ENCODE data around the gene PAN2. TPM values are rescaled to one million over a fixed set of nuclear protein-coding genes. Genes with fewer than 3 reads are reported as not detected.
"Not testable (repeated sequence)": the region's sequence is repeated elsewhere in the genome, so short reads cannot be mapped to it uniquely, and the experiment has no call there.

PAN2 gene
- total and polyA plus RNA-seq, 4 donors: 41.0 to 74.9 (median 64.6) TPM

GRCh38 chr12:56346675-56347074, 12.9 kb upstream of the PAN2 start:
- Histone ChIP-seq H3K36me3 (ENCODE audit: control insufficient read depth, insufficient read depth, low read length) (peaks cover 77% of the 10 kb centered on the region), H3K27ac (ENCODE audit: low read depth, low read length) (no peak overlapping the region), H3K9me3 (ENCODE audit: control insufficient read depth, insufficient read depth, low read length) (no peaks in the 10 kb centered on the region), H3K4me1 (ENCODE audit: control insufficient read depth, insufficient read depth, low read length) (no peaks in the 10 kb centered on the region), H3K4me3 (ENCODE audit: low read depth, low read length) (no peak overlapping the region), H3K27me3 (ENCODE audit: control insufficient read depth, insufficient read depth, low read length) (no peaks in the 10 kb centered on the region)
- no peak for DNase-seq (ENCODE audit: low read depth in 4 of 6, low spot score in 6 of 6)
- WGBS (ENCODE audit: insufficient coverage): 72% methylated on average over 7 of the region's 7 CpGs

DNA sequence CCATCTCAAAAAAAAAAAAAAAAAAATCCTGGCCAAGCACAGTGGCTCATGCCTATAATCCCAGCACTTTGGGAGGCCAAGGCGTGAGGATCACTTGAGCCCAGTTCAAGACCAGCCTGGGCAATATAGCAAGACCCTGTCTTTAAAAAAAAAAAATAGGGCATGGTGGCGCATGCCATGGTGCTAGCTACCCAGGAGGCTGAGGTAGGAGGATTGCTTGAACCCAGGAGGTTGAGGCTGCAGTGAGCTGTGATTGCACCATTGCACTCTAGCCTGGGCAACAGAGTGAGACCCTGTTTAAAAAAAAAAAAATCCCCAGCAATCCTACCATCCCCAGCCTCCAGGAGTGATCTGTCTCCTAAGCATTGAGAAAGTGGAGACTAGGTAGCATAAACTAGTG, 8.5 kb upstream of the PAN2 start:
- 100% methylated on average over 1 of the region's 2 CpGs for whole genome bisulfite sequencing (ENCODE audit: insufficient coverage)
- H3K9me3 ChIP-seq (ENCODE audit: control insufficient read depth, insufficient read depth, low read length); H3K27me3 ChIP-seq (ENCODE audit: control insufficient read depth, insufficient read depth, low read length); H3K4me1 ChIP-seq (ENCODE audit: control insufficient read depth, insufficient read depth, low read length); DNase-seq (ENCODE audit: low read depth in 4 of 6, low spot score in 6 of 6); H3K4me3 ChIP-seq (ENCODE audit: low read depth, low read length); H3K27ac ChIP-seq (ENCODE audit: low read depth, low read length): not testable (repeated sequence)
- peaks cover 38% of the 10 kb centered on the region for H3K36me3 ChIP-seq (ENCODE audit: control insufficient read depth, insufficient read depth, low read length)

DNA sequence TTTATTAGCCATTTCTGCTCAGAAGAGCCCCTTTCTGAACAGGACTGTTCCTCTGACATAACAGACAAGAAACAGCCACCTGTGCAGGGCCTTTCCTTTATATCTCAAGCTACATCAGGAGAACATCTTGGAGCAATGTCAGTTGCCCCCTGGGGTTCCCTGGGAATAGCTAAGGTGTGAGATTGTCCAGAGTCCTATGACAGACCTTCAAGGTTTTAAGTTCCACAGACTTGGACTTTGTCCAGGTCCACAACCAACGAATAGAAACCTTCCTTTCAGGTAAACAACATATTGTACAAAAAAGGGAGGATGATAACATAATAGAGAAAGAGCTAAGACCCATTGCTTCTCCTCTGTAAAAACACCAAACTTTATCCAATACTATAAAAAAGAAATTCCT, 7.8 kb upstream of the PAN2 start:
- Histone ChIP-seq H3K36me3 (ENCODE audit: control insufficient read depth, insufficient read depth, low read length) (peaks cover 33% of the 10 kb centered on the region), H3K27ac (ENCODE audit: low read depth, low read length) (no peak overlapping the region)
- WGBS (ENCODE audit: insufficient coverage): no CpG with 5 or more reads among the region's 1 CpG

GRCh38 chr12:56339158-56339422, 5.3 kb upstream of the PAN2 start:
- H3K27me3 ChIP-seq (ENCODE audit: control insufficient read depth, insufficient read depth, low read length): no peaks in the 10 kb centered on the region
- peaks cover 4% of the 10 kb centered on the region for H3K4me1 ChIP-seq (ENCODE audit: control insufficient read depth, insufficient read depth, low read length)
- no peaks in the 10 kb centered on the region for H3K9me3 ChIP-seq (ENCODE audit: control insufficient read depth, insufficient read depth, low read length)
- WGBS (ENCODE audit: insufficient coverage): no CpG with 5 or more reads among the region's 1 CpG
- no peak overlapping the region for H3K27ac ChIP-seq (ENCODE audit: low read depth, low read length)
- no peak for DNase-seq (ENCODE audit: low read depth in 4 of 6, low spot score in 6 of 6)
- H3K36me3 ChIP-seq (ENCODE audit: control insufficient read depth, insufficient read depth, low read length): peaks cover 15% of the 10 kb centered on the region
- no peak overlapping the region for H3K4me3 ChIP-seq (ENCODE audit: low read depth, low read length)

More for the DNA sequence above, 7.8 kb upstream of the PAN2 start:
- no peaks in the 10 kb centered on the region for H3K4me1 ChIP-seq (ENCODE audit: control insufficient read depth, insufficient read depth, low read length)
- no peak for DNase-seq (ENCODE audit: low read depth in 4 of 6, low spot score in 6 of 6)
- H3K4me3 ChIP-seq (ENCODE audit: low read depth, low read length): no peak overlapping the region
- no peaks in the 10 kb centered on the region for H3K27me3 ChIP-seq (ENCODE audit: control insufficient read depth, insufficient read depth, low read length)
- no peaks in the 10 kb centered on the region for H3K9me3 ChIP-seq (ENCODE audit: control insufficient read depth, insufficient read depth, low read length)

GRCh38 chr12:56338308-56339157, 4.7 kb upstream of the PAN2 start, which contains the start of gene IL23A:
Gene IL23A, plus strand, starts transcription at chr12:56338884. Its CDS starts 161 bp downstream, at chr12:56339045.
- Histone ChIP-seq H3K4me1 (ENCODE audit: control insufficient read depth, insufficient read depth, low read length) (peaks cover 4% of the 10 kb centered on the region), H3K4me3 (ENCODE audit: low read depth, low read length) (no peak within 1 kb of the TSS), H3K36me3 (ENCODE audit: control insufficient read depth, insufficient read depth, low read length) (peaks cover 10% of the 10 kb centered on the region), H3K9me3 (ENCODE audit: control insufficient read depth, insufficient read depth, low read length) (no peaks in the 10 kb centered on the region), H3K27ac (ENCODE audit: low read depth, low read length) (no peak within 1 kb of the TSS), H3K27me3 (ENCODE audit: control insufficient read depth, insufficient read depth, low read length) (no peaks in the 10 kb centered on the region)
- WGBS (ENCODE audit: insufficient coverage): 20% methylated on average over 5 of the region's 9 CpGs
- DNase-seq (ENCODE audit: low read depth in 4 of 6, low spot score in 6 of 6): no peak

DNA sequence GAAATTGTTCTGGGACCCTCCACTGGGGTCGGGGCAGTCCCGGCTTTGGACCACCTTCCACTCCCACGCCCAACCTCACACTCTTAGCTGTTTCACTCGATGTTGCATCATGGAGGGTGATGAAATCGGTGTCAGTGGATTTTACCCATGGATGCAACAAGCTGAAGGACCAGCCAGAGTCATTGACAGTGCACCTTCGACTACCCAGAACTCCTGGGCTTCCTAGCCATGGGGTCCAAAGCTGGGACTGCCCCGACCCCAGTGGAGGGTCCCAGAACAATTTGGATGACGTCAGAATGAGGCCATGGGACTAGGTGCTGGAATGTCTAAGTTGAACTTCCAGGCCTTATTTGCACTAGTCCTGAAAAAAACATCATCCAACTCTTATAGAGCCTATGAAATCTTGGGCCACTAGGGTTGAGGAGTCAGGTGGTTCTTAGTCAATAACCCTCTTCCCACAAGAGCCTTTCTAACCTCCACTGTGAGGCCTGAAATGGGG, 4.0 kb upstream of the PAN2 start:
- Histone ChIP-seq H3K27me3 (ENCODE audit: control insufficient read depth, insufficient read depth, low read length) (no peaks in the 10 kb centered on the region), H3K27ac (ENCODE audit: low read depth, low read length) (no peak overlapping the region), H3K4me3 (ENCODE audit: low read depth, low read length) (no peak overlapping the region), H3K9me3 (ENCODE audit: control insufficient read depth, insufficient read depth, low read length) (no peaks in the 10 kb centered on the region), H3K36me3 (ENCODE audit: control insufficient read depth, insufficient read depth, low read length) (peaks cover 2% of the 10 kb centered on the region), H3K4me1 (ENCODE audit: control insufficient read depth, insufficient read depth, low read length) (peaks cover 10% of the 10 kb centered on the region)
- 86% methylated on average over 5 of the region's 8 CpGs for WGBS (ENCODE audit: insufficient coverage)
- DNase-seq (ENCODE audit: low read depth in 4 of 6, low spot score in 6 of 6): no peak

- H3K36me3 ChIP-seq (ENCODE audit: control insufficient read depth, insufficient read depth, low read length): no peaks in the 10 kb centered on the region
- H3K9me3 ChIP-seq (ENCODE audit: control insufficient read depth, insufficient read depth, low read length): no peaks in the 10 kb centered on the region
- 82% methylated on average over 2 of the region's 9 CpGs for WGBS (ENCODE audit: insufficient coverage)
- H3K4me3 ChIP-seq (ENCODE audit: low read depth, low read length): no peak overlapping the region
- H3K27me3 ChIP-seq (ENCODE audit: control insufficient read depth, insufficient read depth, low read length): no peaks in the 10 kb centered on the region
- H3K27ac ChIP-seq (ENCODE audit: low read depth, low read length): no peak overlapping the region
- peaks cover 15% of the 10 kb centered on the region for H3K4me1 ChIP-seq (ENCODE audit: control insufficient read depth, insufficient read depth, low read length)
- DNase-seq (ENCODE audit: low read depth in 4 of 6, low spot score in 6 of 6): no peak
Observed at GRCh38 chr12:56336361-56337167, 2.8 kb upstream of the PAN2 start.

DNA sequence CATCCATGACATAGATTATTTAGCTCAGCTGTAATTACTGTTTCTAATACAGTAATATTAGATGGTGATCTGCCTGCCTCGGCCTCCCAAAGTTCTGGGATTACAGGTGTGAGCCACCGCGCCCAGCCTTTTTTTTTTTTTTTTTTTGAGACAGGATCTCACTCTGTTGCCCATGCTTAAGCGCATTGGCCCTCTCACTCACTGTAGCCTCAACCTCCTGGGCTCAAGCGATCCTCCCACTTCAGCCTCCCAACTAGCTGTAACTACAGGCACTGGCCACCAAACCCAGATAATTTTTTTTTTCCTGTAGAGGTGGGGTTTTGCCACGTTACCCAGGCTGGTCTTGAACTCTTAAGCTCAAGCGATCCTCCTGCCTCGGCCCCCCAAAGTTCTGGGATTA, 1.7 kb upstream of the PAN2 start:
- 93% methylated on average over 5 of the region's 8 CpGs for WGBS (ENCODE audit: insufficient coverage)
- not testable (repeated sequence) for H3K36me3 ChIP-seq (ENCODE audit: control insufficient read depth, insufficient read depth, low read length); H3K9me3 ChIP-seq (ENCODE audit: control insufficient read depth, insufficient read depth, low read length); H3K27ac ChIP-seq (ENCODE audit: low read depth, low read length); DNase-seq (ENCODE audit: low read depth in 4 of 6, low spot score in 6 of 6); H3K4me3 ChIP-seq (ENCODE audit: low read depth, low read length); H3K27me3 ChIP-seq (ENCODE audit: control insufficient read depth, insufficient read depth, low read length)
- H3K4me1 ChIP-seq (ENCODE audit: control insufficient read depth, insufficient read depth, low read length): peaks cover 15% of the 10 kb centered on the region

DNA sequence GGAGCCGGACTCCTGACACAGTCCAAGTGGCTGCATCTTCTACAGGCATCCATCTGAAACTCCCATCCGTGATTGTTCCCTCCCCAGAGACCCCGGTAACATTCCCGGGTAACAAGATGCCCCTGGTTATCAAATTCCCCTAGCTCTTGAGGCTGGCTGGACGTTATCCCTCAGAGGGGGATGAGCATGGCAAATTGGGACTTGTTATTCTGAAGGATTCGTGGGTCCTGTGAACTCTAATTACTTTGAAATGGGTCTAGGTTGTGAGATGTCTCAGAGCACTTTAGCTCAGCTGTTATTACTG, 642 bp upstream of the PAN2 start:
- no peak for DNase-seq (ENCODE audit: low read depth in 4 of 6, low spot score in 6 of 6)
- H3K36me3 ChIP-seq (ENCODE audit: control insufficient read depth, insufficient read depth, low read length): no peaks in the 10 kb centered on the region
- WGBS (ENCODE audit: insufficient coverage): no CpG with 5 or more reads among the region's 6 CpGs
- no peaks in the 10 kb centered on the region for H3K27me3 ChIP-seq (ENCODE audit: control insufficient read depth, insufficient read depth, low read length)
- H3K9me3 ChIP-seq (ENCODE audit: control insufficient read depth, insufficient read depth, low read length): no peaks in the 10 kb centered on the region
- peak overlapping the region; percentile 96 for H3K27ac ChIP-seq (ENCODE audit: low read depth, low read length)
- peak overlapping the region; percentile 76 for H3K4me3 ChIP-seq (ENCODE audit: low read depth, low read length)
- peaks cover 15% of the 10 kb centered on the region for H3K4me1 ChIP-seq (ENCODE audit: control insufficient read depth, insufficient read depth, low read length)
